ENCODE data around the gene C3orf52.

The C3orf52 gene

DNA sequence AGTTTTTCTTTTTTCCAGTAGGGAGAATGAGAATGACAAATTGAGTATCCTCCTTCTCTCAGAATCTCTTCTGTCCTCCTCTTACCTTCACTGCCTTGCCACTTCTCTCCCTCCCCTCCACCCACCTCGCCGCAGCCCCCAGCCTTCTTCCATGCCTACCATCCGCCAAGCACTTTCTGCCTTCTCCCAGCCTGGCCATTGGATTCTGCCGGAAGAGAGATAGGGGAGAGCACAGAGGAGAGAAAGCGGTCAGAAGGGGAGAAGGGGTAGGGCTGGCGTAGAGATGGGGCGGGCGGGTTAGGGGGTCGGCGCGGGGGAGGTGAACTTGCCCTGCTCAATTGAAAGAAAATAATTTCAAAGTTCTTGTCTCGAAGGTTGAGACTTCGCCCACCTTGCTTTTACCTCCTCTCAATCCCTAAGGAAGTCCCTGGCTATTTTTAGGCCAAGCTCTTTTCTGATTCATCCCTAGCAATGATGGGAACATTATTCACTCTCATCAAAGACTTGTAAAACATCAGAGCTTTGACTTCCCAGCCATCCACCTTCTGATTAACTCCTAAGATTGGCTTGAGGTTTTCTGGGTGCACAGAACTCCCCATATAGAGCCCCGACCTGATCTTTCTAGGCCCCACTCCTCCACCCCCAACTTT lies 811 bp downstream of the C3orf52 start:
- DNase-seq, result no peak

- no peak for DNase-seq
Measured at GRCh38 chr3:112087746-112088145, 1.6 kb downstream of the C3orf52 start.

DNA sequence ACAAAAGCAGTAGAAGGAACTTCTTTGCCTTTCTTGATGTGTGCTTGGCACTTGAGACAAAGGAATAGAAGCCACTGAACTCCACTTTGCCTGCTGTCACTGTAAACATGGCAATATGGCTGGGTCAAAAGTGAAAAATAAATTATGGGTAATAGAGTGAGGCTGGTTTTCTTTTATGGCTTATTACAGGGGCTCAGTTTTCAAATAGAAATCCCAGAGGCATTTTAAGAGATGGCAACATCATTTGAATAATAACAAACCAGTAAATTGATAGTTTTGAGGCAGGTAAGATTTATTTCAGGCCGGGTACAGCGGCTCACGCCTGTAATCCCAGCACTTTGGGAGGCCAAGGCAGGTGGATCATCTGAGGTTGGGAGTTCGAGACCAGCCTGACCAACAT lies 2.8 kb downstream of the C3orf52 start:
- no peak for DNase-seq

DNA sequence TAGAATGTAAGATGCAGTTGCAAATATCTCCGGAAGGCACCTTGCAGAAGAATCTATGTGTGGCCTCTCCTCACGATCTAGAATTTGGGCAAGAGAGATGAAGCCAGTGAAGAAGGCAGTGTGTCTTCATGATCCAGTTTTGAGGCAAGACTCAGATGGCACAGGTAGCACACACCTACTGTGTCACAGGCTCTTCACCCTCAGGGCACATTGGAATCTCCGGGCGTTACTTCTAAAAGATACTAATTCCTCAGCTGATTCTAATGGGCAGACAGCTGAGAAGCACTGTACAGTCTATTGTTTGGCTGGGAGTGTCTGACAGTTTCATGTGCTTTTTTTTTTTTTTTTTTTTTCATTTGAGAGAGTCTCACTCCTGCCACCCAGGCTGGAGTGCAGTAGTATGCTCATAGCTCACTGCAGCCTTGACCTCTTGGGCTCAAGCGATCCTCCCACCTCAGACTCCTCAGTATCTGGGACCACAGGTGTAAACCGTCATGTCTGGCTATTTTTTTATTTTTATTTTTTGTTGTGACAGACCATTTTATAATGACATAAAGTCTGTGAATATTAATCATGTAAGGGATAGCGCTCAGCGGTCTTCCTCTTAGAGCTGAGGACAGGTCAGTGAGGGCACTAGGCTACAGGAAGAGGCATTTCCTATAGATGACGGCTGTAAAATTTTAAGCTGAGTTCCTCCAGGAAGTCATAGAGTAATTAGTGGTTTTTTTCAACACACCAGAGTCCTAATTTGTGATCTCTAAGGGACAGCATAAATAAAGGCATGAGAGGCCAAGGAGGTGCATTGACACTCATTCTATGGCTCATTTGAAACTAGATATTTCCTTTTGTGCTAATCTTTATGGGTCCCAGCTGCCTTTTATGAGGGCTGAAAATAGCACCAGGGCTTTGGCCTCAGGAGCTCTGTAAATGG lies 4.0 kb downstream of the C3orf52 start:
- no peak for DNase-seq

GRCh38 chr3:112090887-112091586 lies 4.8 kb downstream of the C3orf52 start:
- DNase-seq, result peak; percentile 7 to 17

DNA sequence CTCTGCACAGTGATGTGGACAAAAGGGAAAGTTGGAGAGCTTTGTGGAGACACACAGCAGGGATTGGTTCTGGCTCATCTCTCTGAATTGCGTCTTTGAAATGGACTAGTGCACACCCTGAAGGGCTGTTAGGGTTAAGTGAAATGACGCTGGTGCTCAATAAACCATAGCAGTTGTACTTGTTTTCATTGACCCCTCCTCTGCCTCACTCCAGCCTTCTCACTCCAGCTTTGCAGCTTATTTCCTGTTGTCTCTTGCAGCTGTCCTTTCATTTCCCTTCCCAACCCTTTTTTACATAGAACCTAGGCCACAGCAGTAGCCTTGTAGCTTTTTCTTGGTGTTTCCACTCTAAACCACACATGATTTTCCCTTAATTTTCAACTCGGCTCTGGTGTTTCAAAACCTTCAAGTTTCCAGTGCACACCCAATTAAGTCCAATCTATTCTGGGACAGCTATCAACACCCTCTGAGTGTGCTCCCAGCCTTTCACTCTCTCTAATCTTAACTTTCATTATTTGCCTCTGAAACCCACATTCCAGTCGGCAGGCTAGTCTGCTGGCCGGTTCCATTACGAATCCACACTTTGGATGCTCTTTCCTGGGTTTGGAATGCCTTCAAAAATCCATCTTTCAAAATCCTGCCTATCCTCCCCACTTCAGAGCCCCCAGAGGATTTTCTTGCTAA lies 6.4 kb downstream of the C3orf52 start:
- no peak for DNase-seq

- no peak for DNase-seq
Measured at GRCh38 chr3:112093180-112093522, 7.0 kb downstream of the C3orf52 start.

DNA sequence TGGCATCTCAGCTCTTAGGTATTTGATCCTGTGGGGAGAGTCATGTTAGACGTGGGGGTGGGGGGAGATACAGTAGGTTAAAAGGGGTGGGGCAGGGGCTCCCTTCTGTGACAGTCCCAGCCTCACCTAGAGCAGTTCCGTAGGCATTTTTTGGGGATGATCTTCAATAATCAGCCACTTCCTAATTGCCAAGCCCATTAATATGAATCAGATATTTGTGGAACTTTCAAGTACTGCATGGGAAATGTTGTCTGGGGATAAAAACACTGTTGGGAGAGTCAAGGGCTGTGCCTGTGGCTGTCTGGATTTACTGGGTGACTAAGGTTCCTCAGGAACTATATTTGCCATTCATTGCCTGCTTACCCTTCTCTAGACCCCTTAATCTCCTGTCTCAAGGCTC lies 9.5 kb downstream of the C3orf52 start:
- no peak for DNase-seq

GRCh38 chr3:112096176-112096575 lies 10.0 kb downstream of the C3orf52 start:
- no peak for DNase-seq

- DNase-seq, result no peak
Measured at GRCh38 chr3:112097378-112097777, 11.2 kb downstream of the C3orf52 start.

DNA sequence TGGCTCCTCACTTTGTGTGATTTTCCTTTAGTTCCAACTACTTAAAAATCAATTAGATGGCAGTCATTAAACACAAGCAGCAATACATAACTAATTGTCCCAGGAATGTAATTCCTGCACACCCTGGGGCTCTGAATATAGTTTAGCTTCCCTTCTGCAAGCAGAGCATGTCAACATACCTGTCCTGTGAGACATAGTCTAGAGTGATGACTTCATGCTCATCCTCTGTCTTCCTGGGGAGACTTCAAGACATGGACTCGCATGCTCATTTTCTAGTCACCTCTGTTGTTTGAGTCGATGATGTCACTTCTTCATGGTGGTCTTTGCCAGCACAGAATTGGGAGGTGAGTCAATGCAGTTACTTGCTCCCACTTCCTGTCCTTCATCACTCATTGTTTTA lies 15.7 kb downstream of the C3orf52 start:
- no peak for DNase-seq

- no peak for DNase-seq
Measured at GRCh38 chr3:112104774-112105173, 18.6 kb downstream of the C3orf52 start.

DNA sequence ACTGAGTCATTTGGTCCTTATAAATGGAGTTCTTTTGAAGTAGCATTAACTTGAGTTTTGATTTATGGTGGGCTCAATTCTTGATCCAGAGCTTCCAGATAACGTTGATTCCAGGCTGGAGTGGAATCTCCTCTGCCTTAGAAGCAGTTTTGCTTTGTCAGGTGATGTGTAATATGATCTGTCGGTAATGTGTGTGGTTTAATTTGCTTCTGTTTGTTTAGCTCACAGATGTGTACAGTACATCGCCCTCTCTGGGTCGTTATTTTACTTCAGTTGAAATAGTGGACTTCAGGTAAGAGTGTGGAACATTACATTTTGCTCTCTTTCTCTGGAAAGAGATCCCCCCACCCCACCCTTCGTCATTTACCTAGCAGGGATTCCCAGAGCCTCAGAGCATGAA lies 23.1 kb downstream of the C3orf52 start:
- peak; percentile 51 to 58 for DNase-seq

- peak; percentile 19 to 79 for DNase-seq
Measured at GRCh38 chr3:112111785-112112402, 25.7 kb downstream of the C3orf52 start.

DNA sequence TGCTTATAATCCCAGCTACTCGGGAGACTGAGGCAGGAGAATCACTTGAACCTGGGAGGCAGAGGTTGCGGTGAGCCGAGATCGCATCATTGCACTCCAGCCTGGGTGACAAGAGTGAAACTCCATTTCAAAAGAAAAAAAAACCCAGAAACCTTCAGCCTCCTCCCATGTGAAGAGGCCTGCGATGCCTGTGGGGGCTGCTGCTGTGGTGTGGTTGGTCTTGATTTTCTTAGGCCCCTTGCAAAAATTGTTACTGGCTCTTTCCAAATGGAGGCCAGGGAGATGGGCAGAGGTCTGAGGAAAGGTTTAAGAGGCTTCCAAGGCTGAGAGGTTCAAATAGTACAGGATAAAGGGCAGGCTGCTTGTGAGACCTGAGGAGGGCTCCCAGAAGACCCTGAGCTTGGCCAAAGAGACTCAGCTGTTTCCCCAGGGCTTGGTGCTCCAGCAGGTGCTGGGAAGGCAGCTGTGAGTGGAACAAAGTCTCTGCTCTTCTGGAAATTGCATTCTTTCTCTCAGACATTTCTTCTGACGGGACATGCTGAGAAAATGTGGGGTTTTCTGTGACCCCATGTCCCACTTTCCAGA lies 28.5 kb downstream of the C3orf52 start:
- DNase-seq, result no peak

- no peak for DNase-seq
Measured at GRCh38 chr3:112115161-112115739, 29.1 kb downstream of the C3orf52 start.

GRCh38 chr3:112115806-112116383 lies 29.7 kb downstream of the C3orf52 start:
- no peak for DNase-seq

DNA sequence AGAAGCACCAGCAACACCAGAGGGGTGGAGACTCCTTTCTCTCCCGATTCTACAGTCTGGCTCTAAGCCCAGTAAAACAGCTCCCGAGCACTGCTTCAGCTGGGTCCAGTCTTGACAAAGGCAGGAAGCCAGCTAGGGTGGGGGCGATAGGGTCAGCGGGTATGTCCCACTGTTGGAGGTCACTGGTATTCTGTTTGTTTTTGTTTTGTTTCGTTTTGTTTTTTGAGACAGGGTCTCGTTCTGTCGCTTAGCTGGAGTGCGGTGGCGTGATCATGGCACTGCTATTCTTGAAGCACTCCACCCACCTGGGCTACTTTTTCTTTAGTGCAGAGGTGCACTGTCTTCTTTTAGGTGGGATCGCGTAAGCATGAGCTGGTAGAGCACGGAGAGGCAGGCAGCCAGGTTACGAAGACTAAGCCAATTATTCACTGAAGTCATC lies 30.6 kb downstream of the C3orf52 start:
- DNase-seq, result no peak

GRCh38 chr3:112117415-112117814 lies 31.2 kb downstream of the C3orf52 start:
- DNase-seq, result no peak

- DNase-seq, result no peak
Measured at GRCh38 chr3:112117841-112118571, 31.8 kb downstream of the C3orf52 start.

Data from NCI-H526 (cell line).